K562 (cell line): ENCODE measurements around the gene ENKUR.

Experiments
- ATF1 ChIP-seq, 2 experiments: fragments of 450-650 bp in 1 of 2; IDR thresholded peaks; 2 replicates each; pipeline ENCODE4 v1.6.1; 2016; ENCODE audit warnings: missing compliant biosample characterization in 1 of 2, missing genetic modification characterization in 1 of 2
- RCOR1 ChIP-seq, 2 experiments: IDR thresholded peaks; 2 replicates each; pipeline ENCODE4 v1.6.1; 2012; ENCODE audit warnings: low read depth in 2 of 2, low read length in 2 of 2, borderline replicate concordance in 1 of 2, improper control_type of control experiment in 1 of 2
- SMARCA4 ChIP-seq: fragments of 450-650 bp; IDR thresholded peaks from 2 replicates; pipeline ENCODE4 v1.6.1; 2016
- TF ChIP-seq, protein P1 (sequence below), 3 experiments: IDR thresholded peaks in 2 of 3; conservative IDR thresholded peaks in 1 of 3; 2 replicates each; pipeline ENCODE4 v1.5.1; 2011 to 2012; ENCODE audit warnings: low read length in 3 of 3, mild to moderate bottlenecking in 3 of 3, control low read depth in 2 of 3, improper control_type of control experiment in 1 of 3, inconsistent platforms in 1 of 3, low read depth in 1 of 3, mixed read lengths in 1 of 3, moderate library complexity in 1 of 3; ENCODE audit not compliant: insufficient read depth in 2 of 3

DNA sequence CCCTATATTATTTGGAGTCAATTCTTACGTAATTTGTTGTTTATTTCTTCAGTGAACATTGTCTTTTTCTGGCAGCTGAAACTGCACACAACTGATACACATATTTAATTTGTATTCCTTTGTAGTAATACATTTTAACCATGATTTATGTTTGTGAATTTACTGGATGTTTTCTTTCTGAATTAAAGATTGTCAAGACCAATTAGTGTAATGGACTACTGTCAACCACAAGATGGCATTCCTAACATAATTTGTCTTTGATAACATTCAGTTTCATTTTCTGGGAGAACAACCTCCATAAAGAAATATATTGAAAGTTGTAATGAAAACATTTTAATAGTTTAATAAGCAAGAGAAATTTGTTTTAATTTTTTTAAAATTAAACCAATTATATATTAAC is 10.5 kb upstream of the ENKUR start:
- no peak for TF ChIP-seq RCOR1 (IDR thresholded peaks at IDR 0.05; ENCODE audit: borderline replicate concordance in 1 of 2, low read depth in 2 of 2, low read length in 2 of 2)
- TF ChIP-seq, protein P1, sequence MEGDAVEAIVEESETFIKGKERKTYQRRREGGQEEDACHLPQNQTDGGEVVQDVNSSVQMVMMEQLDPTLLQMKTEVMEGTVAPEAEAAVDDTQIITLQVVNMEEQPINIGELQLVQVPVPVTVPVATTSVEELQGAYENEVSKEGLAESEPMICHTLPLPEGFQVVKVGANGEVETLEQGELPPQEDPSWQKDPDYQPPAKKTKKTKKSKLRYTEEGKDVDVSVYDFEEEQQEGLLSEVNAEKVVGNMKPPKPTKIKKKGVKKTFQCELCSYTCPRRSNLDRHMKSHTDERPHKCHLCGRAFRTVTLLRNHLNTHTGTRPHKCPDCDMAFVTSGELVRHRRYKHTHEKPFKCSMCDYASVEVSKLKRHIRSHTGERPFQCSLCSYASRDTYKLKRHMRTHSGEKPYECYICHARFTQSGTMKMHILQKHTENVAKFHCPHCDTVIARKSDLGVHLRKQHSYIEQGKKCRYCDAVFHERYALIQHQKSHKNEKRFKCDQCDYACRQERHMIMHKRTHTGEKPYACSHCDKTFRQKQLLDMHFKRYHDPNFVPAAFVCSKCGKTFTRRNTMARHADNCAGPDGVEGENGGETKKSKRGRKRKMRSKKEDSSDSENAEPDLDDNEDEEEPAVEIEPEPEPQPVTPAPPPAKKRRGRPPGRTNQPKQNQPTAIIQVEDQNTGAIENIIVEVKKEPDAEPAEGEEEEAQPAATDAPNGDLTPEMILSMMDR (IDR thresholded peaks at IDR 0.05 in 2 of 3, conservative IDR thresholded peaks at IDR 0.05 in 1 of 3; ENCODE audit: insufficient read depth in 2 of 3, low read depth in 1 of 3, low read length in 3 of 3): peak in 2 of 3 experiments; percentile 20 to 66; a peak in 3 of 6 replicates
- TF ChIP-seq ATF1 (CRISPR knock-in tag; IDR thresholded peaks at IDR 0.05): no peak
- TF ChIP-seq ATF1 (tag; IDR thresholded peaks at IDR 0.05): no peak
- no peak for TF ChIP-seq SMARCA4
